ENCODE measurements around the gene DDX4. TPM values are rescaled to one million over a fixed set of nuclear protein-coding genes. Genes with fewer than 3 reads are reported as not detected.
"Not testable (repeated sequence)": the region's sequence is repeated elsewhere in the genome, so short reads cannot be mapped to it uniquely, and the experiment has no call there.

The DDX4 gene
- total RNA-seq, 4 donors from 2014 or later: not detected

- DNase-seq (ENCODE audit: low spot score in 2 of 2): no peak
- no peak overlapping the region for H3K4me3 ChIP-seq (ENCODE audit: low read depth, poor library complexity, severe bottlenecking)
- WGBS, 2 donors: 90 to 91% methylated on average over 2 of the region's 2 CpGs
- TF ChIP-seq CTCF (IDR thresholded peaks at IDR 0.05) (no peak), POLR2A (IDR thresholded peaks at IDR 0.05) (no peak)
- intact Hi-C loops (cut with DNase I; ENCODE audit: low total_unique reads): loop anchor here (5.0 kb wide), 1 partner anchor 1424 kb away; no protein-coding TSS in a partner anchor
Observed at GRCh38 chr5:55771175-55771655, 33.4 kb downstream of the DDX4 start.

- TF ChIP-seq POLR2A (IDR thresholded peaks at IDR 0.05): no peak
- TF ChIP-seq CTCF (IDR thresholded peaks at IDR 0.05): no peak
- no peak overlapping the region for H3K4me3 ChIP-seq (ENCODE audit: low read depth, poor library complexity, severe bottlenecking)
- no peak for DNase-seq (ENCODE audit: low spot score in 2 of 2)
- intact Hi-C loops (cut with DNase I; ENCODE audit: low total_unique reads): loop anchor here (5.0 kb wide), 1 partner anchor 1426 kb away; no protein-coding TSS in a partner anchor
- WGBS, 2 donors: 58 to 85% methylated on average over 1 of the region's 1 CpG
Observed at GRCh38 chr5:55773057-55773456, 35.2 kb downstream of the DDX4 start.

GRCh38 chr5:55777332-55777731 lies 39.5 kb downstream of the DDX4 start:
- DNase-seq (ENCODE audit: low spot score in 2 of 2): no peak
- TF ChIP-seq POLR2A (IDR thresholded peaks at IDR 0.05) (no peak), CTCF (IDR thresholded peaks at IDR 0.05) (no peak)
- H3K4me3 ChIP-seq (ENCODE audit: low read depth, poor library complexity, severe bottlenecking): no peak overlapping the region
- WGBS, 2 donors: 66 to 77% methylated on average over 6 of the region's 6 CpGs
- intact Hi-C loops (cut with DNase I; ENCODE audit: low total_unique reads): no loop called here

- intact Hi-C loops (cut with DNase I; ENCODE audit: low total_unique reads): no loop called here
- DNase-seq (ENCODE audit: low spot score in 2 of 2): no peak
- WGBS, 2 donors: 89 to 94% methylated on average over 6 of the region's 6 CpGs
- no peak overlapping the region for H3K4me3 ChIP-seq (ENCODE audit: low read depth, poor library complexity, severe bottlenecking)
- TF ChIP-seq CTCF (IDR thresholded peaks at IDR 0.05) (no peak), POLR2A (IDR thresholded peaks at IDR 0.05) (no peak)
Observed at GRCh38 chr5:55800924-55801323, 63.1 kb downstream of the DDX4 start.

- DNase-seq (ENCODE audit: low spot score in 2 of 2); H3K4me3 ChIP-seq (ENCODE audit: low read depth, poor library complexity, severe bottlenecking); intact Hi-C loops (cut with DNase I; ENCODE audit: low total_unique reads): not testable (repeated sequence)
- 78 to 89% methylated on average over 7 of the region's 7 CpGs for WGBS, 2 donors
Observed at GRCh38 chr5:55808814-55809213, 71.0 kb downstream of the DDX4 start.

GRCh38 chr5:55815939-55816338 lies 78.1 kb downstream of the DDX4 start:
- DNase-seq (ENCODE audit: low spot score in 2 of 2); intact Hi-C loops (cut with DNase I; ENCODE audit: low total_unique reads); H3K4me3 ChIP-seq (ENCODE audit: low read depth, poor library complexity, severe bottlenecking): not testable (repeated sequence)
- WGBS, 2 donors: 51 to 58% methylated on average over 4 of the region's 4 CpGs

GRCh38 chr5:55816342-55816741 lies 78.5 kb downstream of the DDX4 start:
- no peak for TF ChIP-seq POLR2A (IDR thresholded peaks at IDR 0.05)
- no peak for TF ChIP-seq CTCF (IDR thresholded peaks at IDR 0.05)
- DNase-seq (ENCODE audit: low spot score in 2 of 2): no peak
- intact Hi-C loops (cut with DNase I; ENCODE audit: low total_unique reads): no loop called here
- no peak overlapping the region for H3K4me3 ChIP-seq (ENCODE audit: low read depth, poor library complexity, severe bottlenecking)

All from lower leg skin (tissue), 4 donors.